ENCODE data around the gene GIPC1. TPM values are rescaled to one million over a fixed set of nuclear protein-coding genes. Genes with fewer than 3 reads are reported as not detected.
"Not testable (repeated sequence)": the region's sequence is repeated elsewhere in the genome, so short reads cannot be mapped to it uniquely, and the experiment has no call there.

GIPC1 gene
- total RNA-seq, 4 donors from 2014 or later = 14.1 to 70.0 (median 36.3) TPM

DNA sequence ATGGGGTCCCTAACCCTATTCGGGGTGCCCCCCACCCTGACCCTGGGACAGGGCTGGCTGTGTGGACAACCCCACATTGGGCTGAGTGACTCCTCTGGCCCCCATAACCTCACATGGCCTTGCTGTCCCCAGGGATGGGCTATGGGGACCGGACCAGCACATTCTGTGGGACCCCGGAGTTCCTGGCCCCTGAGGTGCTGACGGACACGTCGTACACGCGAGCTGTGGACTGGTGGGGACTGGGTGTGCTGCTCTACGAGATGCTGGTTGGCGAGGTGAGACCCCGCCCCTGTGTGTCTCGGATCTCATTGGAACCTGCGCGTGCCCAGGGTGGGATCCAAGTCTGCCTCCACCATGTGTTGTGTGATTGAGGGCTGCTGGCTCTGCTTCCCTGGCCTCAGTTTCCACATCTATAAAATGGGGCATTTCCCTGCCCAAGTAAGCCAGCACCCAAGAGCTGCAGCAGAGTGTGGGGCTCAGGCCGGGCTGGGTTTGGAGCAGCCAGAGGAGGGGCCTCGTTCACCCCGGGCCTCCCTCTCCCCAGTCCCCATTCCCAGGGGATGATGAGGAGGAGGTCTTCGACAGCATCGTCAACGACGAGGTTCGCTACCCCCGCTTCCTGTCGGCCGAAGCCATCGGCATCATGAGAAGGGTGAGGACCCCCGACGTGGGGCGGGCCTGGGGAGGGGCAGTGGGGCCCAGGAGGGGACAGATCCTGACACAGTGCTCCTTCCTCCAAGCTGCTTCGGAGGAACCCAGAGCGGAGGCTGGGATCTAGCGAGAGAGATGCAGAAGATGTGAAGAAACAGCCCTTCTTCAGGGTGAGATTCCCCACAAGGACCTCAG, 25.7 kb downstream of the GIPC1 start:
- peaks cover 0 to 9% of the 10 kb centered on the region in 2 donors for H3K4me1 ChIP-seq
- no peak for TF ChIP-seq POLR2A (IDR thresholded peaks at IDR 0.05)
- TF ChIP-seq, protein P1, sequence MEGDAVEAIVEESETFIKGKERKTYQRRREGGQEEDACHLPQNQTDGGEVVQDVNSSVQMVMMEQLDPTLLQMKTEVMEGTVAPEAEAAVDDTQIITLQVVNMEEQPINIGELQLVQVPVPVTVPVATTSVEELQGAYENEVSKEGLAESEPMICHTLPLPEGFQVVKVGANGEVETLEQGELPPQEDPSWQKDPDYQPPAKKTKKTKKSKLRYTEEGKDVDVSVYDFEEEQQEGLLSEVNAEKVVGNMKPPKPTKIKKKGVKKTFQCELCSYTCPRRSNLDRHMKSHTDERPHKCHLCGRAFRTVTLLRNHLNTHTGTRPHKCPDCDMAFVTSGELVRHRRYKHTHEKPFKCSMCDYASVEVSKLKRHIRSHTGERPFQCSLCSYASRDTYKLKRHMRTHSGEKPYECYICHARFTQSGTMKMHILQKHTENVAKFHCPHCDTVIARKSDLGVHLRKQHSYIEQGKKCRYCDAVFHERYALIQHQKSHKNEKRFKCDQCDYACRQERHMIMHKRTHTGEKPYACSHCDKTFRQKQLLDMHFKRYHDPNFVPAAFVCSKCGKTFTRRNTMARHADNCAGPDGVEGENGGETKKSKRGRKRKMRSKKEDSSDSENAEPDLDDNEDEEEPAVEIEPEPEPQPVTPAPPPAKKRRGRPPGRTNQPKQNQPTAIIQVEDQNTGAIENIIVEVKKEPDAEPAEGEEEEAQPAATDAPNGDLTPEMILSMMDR (IDR thresholded peaks at IDR 0.05) = no peak
- intact Hi-C loops (cut with DNase I; ENCODE audit: low total_unique reads) = no loop called here
- H3K27ac ChIP-seq = no peak overlapping the region
- H3K36me3 ChIP-seq = no peaks in the 10 kb centered on the region
- no peaks in the 10 kb centered on the region for H3K9me3 ChIP-seq
- peaks cover 0 to 8% of the 10 kb centered on the region in 2 donors for H3K27me3 ChIP-seq
- DNase-seq = no peak
- H3K4me3 ChIP-seq = no peak overlapping the region

DNA sequence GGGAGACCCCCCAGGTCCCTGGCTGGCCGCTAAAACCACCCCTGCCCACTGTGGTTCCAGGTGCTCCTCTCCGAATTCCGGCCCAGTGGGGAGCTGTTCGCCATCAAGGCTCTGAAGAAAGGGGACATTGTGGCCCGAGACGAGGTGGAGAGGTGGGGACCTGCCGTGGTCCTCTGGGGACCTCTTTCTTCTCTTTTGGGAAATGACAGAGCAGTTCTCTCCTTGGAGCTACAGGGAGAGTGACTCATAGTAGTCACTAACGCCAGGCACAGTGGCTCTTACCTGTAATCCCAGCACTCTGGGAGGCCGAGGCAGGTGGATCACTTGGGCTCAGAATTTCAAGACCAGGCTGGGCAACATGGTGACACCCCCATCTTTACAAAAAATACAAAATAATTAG, 28.1 kb downstream of the GIPC1 start:
- H3K27me3 ChIP-seq = peaks cover 0 to 3% of the 10 kb centered on the region in 2 donors
- H3K27ac ChIP-seq = no peak overlapping the region
- intact Hi-C loops (cut with DNase I; ENCODE audit: low total_unique reads) = no loop called here
- no peak for DNase-seq
- H3K36me3 ChIP-seq = no peaks in the 10 kb centered on the region
- TF ChIP-seq, protein P1 (IDR thresholded peaks at IDR 0.05) = no peak
- TF ChIP-seq POLR2A (IDR thresholded peaks at IDR 0.05) = no peak
- no peaks in the 10 kb centered on the region for H3K9me3 ChIP-seq
- H3K4me3 ChIP-seq = no peak overlapping the region
- peaks cover 0 to 8% of the 10 kb centered on the region in 2 donors for H3K4me1 ChIP-seq

DNA sequence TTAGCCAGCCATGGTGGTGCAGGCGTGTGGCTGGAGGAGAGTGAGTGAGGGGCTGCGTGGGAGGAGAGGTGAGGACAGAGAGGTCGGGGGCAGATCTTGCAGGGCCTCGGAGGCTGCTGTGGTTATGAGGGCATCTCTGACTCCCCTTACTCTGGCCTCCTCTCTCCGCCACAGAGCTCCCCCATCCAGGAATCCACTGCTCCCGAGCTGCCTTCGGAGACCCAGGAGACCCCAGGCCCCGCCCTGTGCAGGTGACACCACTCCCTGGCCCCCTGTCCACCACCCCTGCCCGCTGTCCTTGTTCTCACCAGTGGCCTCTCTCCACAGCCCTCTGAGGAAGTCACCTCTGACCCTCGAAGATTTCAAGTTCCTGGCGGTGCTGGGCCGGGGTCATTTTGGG, 28.5 kb downstream of the GIPC1 start:
- no peak overlapping the region for H3K4me3 ChIP-seq
- intact Hi-C loops (cut with DNase I; ENCODE audit: low total_unique reads) = no loop called here
- DNase-seq = no peak
- H3K9me3 ChIP-seq = no peaks in the 10 kb centered on the region
- peaks cover 0 to 5% of the 10 kb centered on the region in 2 donors for H3K4me1 ChIP-seq
- H3K27ac ChIP-seq = no peak overlapping the region
- TF ChIP-seq, protein P1 (IDR thresholded peaks at IDR 0.05) = no peak
- TF ChIP-seq POLR2A (IDR thresholded peaks at IDR 0.05) = no peak
- H3K36me3 ChIP-seq = no peaks in the 10 kb centered on the region
- peaks cover 0 to under 1% of the 10 kb centered on the region in 2 donors for H3K27me3 ChIP-seq

DNA sequence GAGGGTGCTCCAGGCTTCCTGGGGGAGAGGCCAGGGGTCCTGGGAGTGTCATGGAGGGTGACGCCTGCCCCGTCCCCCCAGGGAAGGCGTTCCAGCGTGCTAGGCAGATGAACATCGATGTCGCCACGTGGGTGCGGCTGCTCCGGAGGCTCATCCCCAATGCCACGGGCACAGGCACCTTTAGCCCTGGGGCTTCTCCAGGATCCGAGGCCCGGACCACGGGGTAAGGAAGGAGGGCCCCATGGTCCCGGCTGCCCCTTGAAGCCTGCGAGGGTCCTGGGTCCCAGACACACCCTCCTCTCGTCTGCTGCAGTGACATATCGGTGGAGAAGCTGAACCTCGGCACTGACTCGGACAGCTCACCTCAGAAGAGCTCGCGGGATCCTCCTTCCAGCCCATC, 32.2 kb downstream of the GIPC1 start:
- Histone ChIP-seq H3K27ac (no peak overlapping the region), H3K4me1 (no peaks in the 10 kb centered on the region), H3K4me3 (no peak overlapping the region), H3K36me3 (no peaks in the 10 kb centered on the region), H3K27me3 (no peaks in the 10 kb centered on the region), H3K9me3 (no peaks in the 10 kb centered on the region)
- TF ChIP-seq POLR2A (IDR thresholded peaks at IDR 0.05) = no peak
- TF ChIP-seq, protein P1 (IDR thresholded peaks at IDR 0.05) = no peak
- intact Hi-C loops (cut with DNase I; ENCODE audit: low total_unique reads) = no loop called here
- DNase-seq = no peak

DNA sequence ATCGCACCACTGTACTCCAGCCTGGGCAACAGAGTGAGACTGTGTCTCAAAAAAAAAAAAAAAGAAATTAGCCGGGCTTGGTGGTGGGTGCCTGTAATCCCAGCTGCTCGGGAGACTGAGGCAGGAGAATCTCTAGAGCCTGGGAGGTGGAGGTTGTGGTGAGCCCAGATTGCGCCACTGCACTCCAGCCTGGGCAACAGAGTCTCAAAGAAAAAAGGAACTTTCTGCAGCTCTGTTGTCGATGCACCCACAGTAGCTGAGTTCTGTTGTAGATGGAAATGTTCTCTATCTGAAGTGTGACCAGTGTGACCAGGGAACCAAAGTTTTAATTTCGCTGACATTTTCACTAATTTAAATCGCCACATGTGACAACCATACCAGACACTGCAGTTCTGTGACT, 33.5 kb downstream of the GIPC1 start:
- H3K9me3 ChIP-seq; DNase-seq; H3K36me3 ChIP-seq; H3K4me3 ChIP-seq; H3K27ac ChIP-seq; H3K27me3 ChIP-seq; intact Hi-C loops (cut with DNase I; ENCODE audit: low total_unique reads); H3K4me1 ChIP-seq: not testable (repeated sequence)
